Fibroblast of mammary gland (primary cell): ENCODE measurements around the gene PHTF1.

Experiments used
- DNase-seq: peaks from one replicate; pipeline ENCODE4 v3.0.0-alpha.2; 2010; ENCODE audit warnings: low read depth
- H3K4me3 ChIP-seq: 2 replicates; pipeline ENCODE4 v1.5.1; 2011; ENCODE audit warnings: low read depth, mild to moderate bottlenecking, low read length, moderate library complexity; ENCODE audit not compliant: control insufficient read depth
- CTCF ChIP-seq: conservative IDR thresholded peaks from 2 replicates; pipeline ENCODE4 v1.5.1; 2011; ENCODE audit warnings: low read depth, low read length, inconsistent platforms; ENCODE audit not compliant: control insufficient read depth, insufficient read depth

Gene PHTF1

GRCh38 chr1:113800487-113800886 lies 41.2 kb upstream of the PHTF1 start:
- H3K4me3 ChIP-seq = no peak overlapping the region
- TF ChIP-seq CTCF = no peak
- no peak for DNase-seq

GRCh38 chr1:113797472-113797871 lies 38.2 kb upstream of the PHTF1 start:
- no peak for TF ChIP-seq CTCF
- DNase-seq = no peak
- no peak overlapping the region for H3K4me3 ChIP-seq

- no peak overlapping the region for H3K4me3 ChIP-seq
- DNase-seq = no peak
- TF ChIP-seq CTCF = no peak
These were observed 34.9 kb upstream of the PHTF1 start for GRCh38 chr1:113793878-113794834.

- no peak overlapping the region for H3K4me3 ChIP-seq
These were observed 33.7 kb upstream of the PHTF1 start for GRCh38 chr1:113792986-113793385.

GRCh38 chr1:113792471-113792870 lies 33.2 kb upstream of the PHTF1 start:
- no peak overlapping the region for H3K4me3 ChIP-seq
- DNase-seq = no peak
- no peak for TF ChIP-seq CTCF

More at GRCh38 chr1:113792986-113793385, 33.7 kb upstream of the PHTF1 start:
- TF ChIP-seq CTCF = no peak
- DNase-seq = peak; percentile 75

GRCh38 chr1:113788802-113789201 lies 29.5 kb upstream of the PHTF1 start:
- no peak for TF ChIP-seq CTCF

More at GRCh38 chr1:113788802-113789201, 29.5 kb upstream of the PHTF1 start:
- no peak overlapping the region for H3K4me3 ChIP-seq
- DNase-seq = no peak
